Neural crest cell (in vitro differentiated cells): Measurements from ENCODE around the gene FBXO15. TPM values are rescaled to one million over a fixed set of nuclear protein-coding genes. Genes with fewer than 3 reads are reported as not detected.
A peak's percentile ranks its signal among the peaks of the same experiment; 100 is the strongest.

Experiments
- DNase-seq: peaks from one replicate; pipeline ENCODE4 v3.0.0; 2021; ENCODE audit warnings: low read depth, mixed read lengths, low spot score
- H3K27ac Mint-ChIP-seq: one replicate; pipeline ENCODE4 v1.8.0; 2021; ENCODE audit warnings: mild to moderate bottlenecking, mixed read lengths; ENCODE audit not compliant: unreplicated experiment
- H3K27me3 Mint-ChIP-seq: 2 replicates; pipeline ENCODE4 v1.8.0; 2021; ENCODE audit warnings: low read depth, mild to moderate bottlenecking, mixed read lengths
- H3K36me3 Mint-ChIP-seq: 2 replicates; pipeline ENCODE4 v1.8.0; 2021; ENCODE audit warnings: low read depth, mild to moderate bottlenecking, mixed read lengths
- H3K4me1 Mint-ChIP-seq: 2 replicates; pipeline ENCODE4 v1.8.0; 2021; ENCODE audit warnings: mixed read lengths
- H3K4me3 Mint-ChIP-seq: one replicate; pipeline ENCODE4 v1.8.0; 2021; ENCODE audit warnings: mild to moderate bottlenecking, mixed read lengths
- H3K9me3 Mint-ChIP-seq: 2 replicates; pipeline ENCODE4 v1.8.0; 2021; ENCODE audit warnings: mixed read lengths
- total RNA-seq: library from RNA; stranded (reverse); gene quantifications from 2 replicates; pipeline ENCODE4 v1.2.1, GENCODE V29; 2021
- TF ChIP-seq, protein P1 (sequence below): fragments of 200-600 bp; sonication (generic); conservative IDR thresholded peaks from 2 replicates; pipeline ENCODE4 v1.5.0; 2021; ENCODE audit warnings: antibody characterized with exemption, mild to moderate bottlenecking

The FBXO15 gene
- total RNA-seq, 1 donor from 2014 or later: 1.7 TPM

- peaks cover 47% of the 10 kb centered on the region for H3K4me1 Mint-ChIP-seq
- H3K36me3 Mint-ChIP-seq: peaks cover 3% of the 10 kb centered on the region
- H3K9me3 Mint-ChIP-seq: no peaks in the 10 kb centered on the region
- no peak for DNase-seq
- peak overlapping the region; percentile 95 for H3K4me3 Mint-ChIP-seq
- H3K27me3 Mint-ChIP-seq: peaks cover 10% of the 10 kb centered on the region
- TF ChIP-seq, protein P1, sequence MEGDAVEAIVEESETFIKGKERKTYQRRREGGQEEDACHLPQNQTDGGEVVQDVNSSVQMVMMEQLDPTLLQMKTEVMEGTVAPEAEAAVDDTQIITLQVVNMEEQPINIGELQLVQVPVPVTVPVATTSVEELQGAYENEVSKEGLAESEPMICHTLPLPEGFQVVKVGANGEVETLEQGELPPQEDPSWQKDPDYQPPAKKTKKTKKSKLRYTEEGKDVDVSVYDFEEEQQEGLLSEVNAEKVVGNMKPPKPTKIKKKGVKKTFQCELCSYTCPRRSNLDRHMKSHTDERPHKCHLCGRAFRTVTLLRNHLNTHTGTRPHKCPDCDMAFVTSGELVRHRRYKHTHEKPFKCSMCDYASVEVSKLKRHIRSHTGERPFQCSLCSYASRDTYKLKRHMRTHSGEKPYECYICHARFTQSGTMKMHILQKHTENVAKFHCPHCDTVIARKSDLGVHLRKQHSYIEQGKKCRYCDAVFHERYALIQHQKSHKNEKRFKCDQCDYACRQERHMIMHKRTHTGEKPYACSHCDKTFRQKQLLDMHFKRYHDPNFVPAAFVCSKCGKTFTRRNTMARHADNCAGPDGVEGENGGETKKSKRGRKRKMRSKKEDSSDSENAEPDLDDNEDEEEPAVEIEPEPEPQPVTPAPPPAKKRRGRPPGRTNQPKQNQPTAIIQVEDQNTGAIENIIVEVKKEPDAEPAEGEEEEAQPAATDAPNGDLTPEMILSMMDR: no peak
- H3K27ac Mint-ChIP-seq: peak overlapping the region; percentile 96
These were observed 973 bp upstream of the FBXO15 start for GRCh38 chr18:74148543-74149070.

- no peak for DNase-seq
- H3K9me3 Mint-ChIP-seq: no peaks in the 10 kb centered on the region
- H3K27ac Mint-ChIP-seq: no peak overlapping the region
- peaks cover 10% of the 10 kb centered on the region for H3K27me3 Mint-ChIP-seq
- TF ChIP-seq, protein P1: no peak
- peaks cover 3% of the 10 kb centered on the region for H3K36me3 Mint-ChIP-seq
- peaks cover 46% of the 10 kb centered on the region for H3K4me1 Mint-ChIP-seq
- peak overlapping the region; percentile 95 for H3K4me3 Mint-ChIP-seq
These were observed 199 bp downstream of the FBXO15 start for GRCh38 chr18:74147491-74147778.

GRCh38 chr18:74146756-74147155 is 878 bp downstream of the FBXO15 start:
- Mint-ChIP-seq H3K4me3 (peak overlapping the region; percentile 95), H3K4me1 (peaks cover 43% of the 10 kb centered on the region), H3K27ac (no peak overlapping the region), H3K36me3 (no peaks in the 10 kb centered on the region), H3K9me3 (no peaks in the 10 kb centered on the region), H3K27me3 (peaks cover 12% of the 10 kb centered on the region)
- DNase-seq: no peak
- TF ChIP-seq, protein P1: no peak

DNA sequence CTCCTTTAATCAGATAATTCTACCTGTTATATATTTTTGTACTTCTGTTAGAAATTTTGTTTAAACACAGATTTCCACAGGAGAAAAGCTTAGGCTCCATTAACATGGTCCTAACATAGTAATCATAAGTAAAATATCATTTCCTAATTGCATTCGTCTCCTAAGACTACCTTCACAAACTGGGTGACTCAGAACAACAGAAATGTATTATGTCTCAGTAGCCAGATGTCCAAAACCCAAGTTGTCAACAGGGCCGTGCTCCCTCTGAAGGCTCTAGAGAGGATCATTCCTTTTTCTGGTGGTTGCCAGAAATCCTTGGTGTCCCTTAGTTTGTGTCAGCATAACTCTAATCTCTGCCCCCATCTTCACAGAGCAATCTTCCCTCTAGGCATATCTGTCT is 5.4 kb downstream of the FBXO15 start:
- H3K9me3 Mint-ChIP-seq: no peaks in the 10 kb centered on the region
- DNase-seq: no peak
- TF ChIP-seq, protein P1: no peak
- H3K27me3 Mint-ChIP-seq: peaks cover 17% of the 10 kb centered on the region
- no peak overlapping the region for H3K4me3 Mint-ChIP-seq
- no peak overlapping the region for H3K27ac Mint-ChIP-seq
- H3K36me3 Mint-ChIP-seq: no peaks in the 10 kb centered on the region
- peaks cover 10% of the 10 kb centered on the region for H3K4me1 Mint-ChIP-seq

DNA sequence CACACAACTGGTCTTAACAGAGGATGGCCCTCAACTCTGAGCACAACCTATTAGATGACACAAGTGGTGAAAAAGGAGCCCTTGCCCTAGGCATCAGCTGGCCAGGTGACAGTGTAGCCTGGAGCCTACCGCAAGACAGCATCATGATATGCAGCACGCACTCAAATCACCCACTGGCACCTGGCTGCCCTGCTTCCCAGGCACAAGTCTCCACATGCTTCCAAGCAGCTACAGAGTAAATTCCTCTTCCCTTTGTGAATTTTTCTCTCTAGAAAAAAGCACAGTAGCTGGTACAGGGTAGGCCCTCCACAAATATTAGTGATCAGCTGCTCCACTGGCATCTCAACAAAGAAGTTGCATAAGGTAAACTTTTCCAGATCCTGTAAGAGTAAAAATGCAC is 6.0 kb downstream of the FBXO15 start:
- Mint-ChIP-seq H3K27me3 (peaks cover 17% of the 10 kb centered on the region), H3K4me1 (peaks cover 4% of the 10 kb centered on the region), H3K9me3 (no peaks in the 10 kb centered on the region), H3K4me3 (no peak overlapping the region), H3K36me3 (no peaks in the 10 kb centered on the region), H3K27ac (no peak overlapping the region)
- TF ChIP-seq, protein P1: no peak
- no peak for DNase-seq

- TF ChIP-seq, protein P1: no peak
- no peak overlapping the region for H3K4me3 Mint-ChIP-seq
- H3K27ac Mint-ChIP-seq: no peak overlapping the region
- H3K27me3 Mint-ChIP-seq: peaks cover 12% of the 10 kb centered on the region
- H3K4me1 Mint-ChIP-seq: no peaks in the 10 kb centered on the region
- no peak for DNase-seq
- no peaks in the 10 kb centered on the region for H3K9me3 Mint-ChIP-seq
- no peaks in the 10 kb centered on the region for H3K36me3 Mint-ChIP-seq
These were observed 7.1 kb downstream of the FBXO15 start for GRCh38 chr18:74140582-74140981.
